H1 (cell line): Measurements from ENCODE around the gene C1RL. TPM values are rescaled to one million over a fixed set of nuclear protein-coding genes. Genes with fewer than 3 reads are reported as not detected.

ENCODE experiments used
- ATF3 ChIP-seq: IDR thresholded peaks from 2 replicates; pipeline ENCODE4 v1.6.1; 2011; ENCODE audit warnings: low read depth, mild to moderate bottlenecking, low read length; ENCODE audit not compliant: insufficient read depth
- CREB1 ChIP-seq: IDR thresholded peaks from 2 replicates; pipeline ENCODE4 v1.6.1; 2012; ENCODE audit warnings: inconsistent platforms
- EP300 ChIP-seq, 2 experiments: IDR thresholded peaks; 1 replicate in 1 of 2; 2 replicates in 1 of 2; pipeline ENCODE4 v1.6.1; 2011 to 2012; ENCODE audit warnings: low read depth in 2 of 2, low read length in 2 of 2, mild to moderate bottlenecking in 2 of 2, borderline replicate concordance in 1 of 2, inconsistent platforms in 1 of 2, moderate library complexity in 1 of 2
- NRF1 ChIP-seq: IDR thresholded peaks from 2 replicates; pipeline ENCODE4 v1.6.1; 2011; ENCODE audit warnings: mild to moderate bottlenecking, low read depth, low read length, improper control_type of control experiment
- RFX5 ChIP-seq: IDR thresholded peaks from 2 replicates; pipeline ENCODE4 v1.6.1; 2011; ENCODE audit warnings: low read depth, low read length, improper control_type of control experiment, borderline replicate concordance
- TAF1 ChIP-seq: IDR thresholded peaks from 2 replicates; pipeline ENCODE4 v1.6.1; 2011; ENCODE audit warnings: mild to moderate bottlenecking, low read depth, low read length
- polyA plus RNA-seq, 7 experiments: library from polyadenylated mRNA; depleted of rRNA in 3 of 7; stranded (reverse) in 5 of 7; unstranded in 2 of 7; fragments of >200 nt in 5 of 7; fragments of 200-250 nt in 2 of 7; gene quantifications; 1 replicate in 5 of 7; 2 replicates in 1 of 7; 4 replicates in 1 of 7; pipeline versions ENCODE4 v1.2.1 to v1.2.3, GENCODE V29; 2011 to 2013; ENCODE audit warnings: missing spikeins in 2 of 7, mixed read lengths in 2 of 7
- total RNA-seq: library from RNA; stranded (reverse); fragmentation: NEBNext Ultra II Directional; extraction: Animal tissue kit (Norgen Biotek cat#: 25700); gene quantifications from 2 replicates; pipeline ENCODE4 v1.2.1, GENCODE V29; 2021

C1RL gene
- total and polyA plus RNA-seq, 2 of the 8 experiments (the other 6 are each of a cell fraction or from before 2014, with no cell fraction given): 11.4 to 15.5 TPM

GRCh38 chr12:7101694-7102131 is 7.3 kb downstream of the C1RL start (continued):
- TF ChIP-seq NRF1 (no peak), RFX5 (no peak), ATF3 (no peak), CREB1 (no peak), EP300 (IDR thresholded peaks at IDR 0.05; ENCODE audit: borderline replicate concordance in 1 of 2, low read depth in 2 of 2, low read length in 2 of 2) (no peak), TAF1 (no peak)
- TF ChIP-seq, all 59 proteins: peak for 0
